ENCODE data around the gene INHBB. TPM values are rescaled to one million over a fixed set of nuclear protein-coding genes. Genes with fewer than 3 reads are reported as not detected.
A peak's percentile ranks its signal among the peaks of the same experiment; 100 is the strongest.
"Not testable (repeated sequence)": the region's sequence is repeated elsewhere in the genome, so short reads cannot be mapped to it uniquely, and the experiment has no call there.

INHBB gene
- 0.07 TPM in 1 of 2 replicates, not detected in the other for total RNA-seq (2014; rRNA removed; shearing (Covaris generic))
- polyA plus RNA-seq (2014; cell fraction: nucleus; rRNA removed), result 0.44 TPM in 1 of 2 replicates, not detected in the other

DNA sequence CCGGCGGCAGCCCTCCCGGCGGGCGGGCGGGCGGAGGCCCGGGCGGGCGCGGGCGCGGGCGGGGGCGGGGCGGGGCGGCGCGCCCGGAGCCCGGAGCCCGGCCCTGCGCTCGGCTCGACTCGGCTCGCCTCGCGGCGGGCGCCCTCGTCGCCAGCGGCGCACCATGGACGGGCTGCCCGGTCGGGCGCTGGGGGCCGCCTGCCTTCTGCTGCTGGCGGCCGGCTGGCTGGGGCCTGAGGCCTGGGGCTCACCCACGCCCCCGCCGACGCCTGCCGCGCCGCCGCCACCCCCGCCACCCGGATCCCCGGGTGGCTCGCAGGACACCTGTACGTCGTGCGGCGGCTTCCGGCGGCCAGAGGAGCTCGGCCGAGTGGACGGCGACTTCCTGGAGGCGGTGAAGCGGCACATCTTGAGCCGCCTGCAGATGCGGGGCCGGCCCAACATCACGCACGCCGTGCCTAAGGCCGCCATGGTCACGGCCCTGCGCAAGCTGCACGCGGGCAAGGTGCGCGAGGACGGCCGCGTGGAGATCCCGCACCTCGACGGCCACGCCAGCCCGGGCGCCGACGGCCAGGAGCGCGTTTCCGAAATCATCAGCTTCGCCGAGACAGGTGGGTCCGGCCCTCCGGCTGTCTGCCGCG, at the start of gene INHBB:
Gene INHBB, plus strand, starts transcription at position 111 of the 641 bp plus-strand sequence. Its CDS starts 53 bp downstream, at position 164.
- no peak for DNase-seq (ENCODE audit: extremely low read depth, low read depth)

DNA sequence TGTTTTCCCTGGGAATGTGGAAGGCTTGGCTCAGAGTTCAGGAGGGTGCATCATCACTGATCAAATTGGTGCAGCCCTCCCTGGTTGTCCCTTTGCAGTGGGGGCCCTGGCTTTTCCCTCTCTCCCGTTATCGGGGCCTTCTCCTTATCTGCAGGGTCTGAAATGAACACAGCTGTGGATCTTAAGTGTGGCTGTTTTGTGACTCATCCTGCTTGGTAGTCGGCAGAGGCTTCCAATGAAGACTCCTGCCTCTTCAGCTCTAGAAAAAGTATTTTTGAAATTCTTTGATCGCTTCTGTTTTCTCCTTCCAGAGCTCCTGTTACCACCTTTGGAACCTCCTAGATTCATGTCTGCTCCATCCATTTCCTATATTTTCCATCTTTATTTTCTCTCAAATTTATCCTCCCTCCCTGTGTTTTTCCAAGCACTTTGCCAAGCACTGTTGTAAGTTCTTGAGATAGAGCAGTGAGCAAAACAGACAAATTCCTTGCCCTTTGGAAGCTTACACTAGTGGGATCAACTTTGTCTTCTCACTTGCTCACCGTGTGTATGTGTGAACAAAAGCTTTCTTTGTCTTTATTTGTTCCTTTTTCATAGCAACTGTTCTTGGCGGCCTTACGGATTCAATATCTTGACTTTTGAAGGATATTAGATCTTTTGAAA, 47.6 kb upstream of the INHBB start:
- DNase-seq (ENCODE audit: extremely low read depth, low read depth), result no peak

DNA sequence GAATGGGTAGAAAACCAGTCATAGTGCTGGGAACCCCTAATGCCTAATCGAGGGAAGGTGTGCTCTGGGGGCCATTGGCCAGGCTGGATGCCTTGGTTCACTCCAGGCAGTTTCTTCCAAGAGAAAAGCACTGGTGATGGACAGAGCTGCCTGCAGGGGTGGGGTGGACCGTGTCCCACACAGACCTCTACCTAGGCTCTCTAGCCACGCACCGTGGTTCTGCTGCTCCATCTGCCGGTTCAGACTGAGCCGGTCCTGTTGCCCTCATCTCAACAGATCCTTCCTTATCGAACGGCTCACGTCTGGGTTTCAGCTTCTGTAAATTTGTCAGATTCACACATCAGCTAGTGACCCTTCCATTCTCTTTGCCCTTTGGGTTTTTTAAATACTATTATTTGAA, 46.9 kb upstream of the INHBB start:
- DNase-seq (ENCODE audit: extremely low read depth, low read depth), result no peak

DNA sequence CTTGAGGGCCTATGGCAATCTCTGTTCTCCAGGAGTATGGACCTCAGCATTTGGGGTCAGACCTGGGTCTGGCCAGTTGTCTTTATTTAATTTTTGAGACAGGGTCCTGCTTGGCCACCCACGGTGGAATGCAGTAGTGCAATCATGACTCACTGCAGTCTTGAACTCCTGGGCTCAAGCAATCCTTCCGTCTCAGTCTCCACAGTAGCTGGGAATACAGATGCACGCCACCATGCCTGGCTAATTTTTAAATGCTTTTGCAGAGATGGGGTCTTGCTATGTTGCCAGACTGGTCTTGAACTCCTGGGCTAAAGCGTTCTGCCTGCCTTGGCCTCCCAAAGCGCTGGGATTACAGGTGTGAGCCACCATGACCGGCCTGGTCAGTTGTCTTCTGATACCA, 46.4 kb upstream of the INHBB start:
- DNase-seq (ENCODE audit: extremely low read depth, low read depth), result no peak

DNA sequence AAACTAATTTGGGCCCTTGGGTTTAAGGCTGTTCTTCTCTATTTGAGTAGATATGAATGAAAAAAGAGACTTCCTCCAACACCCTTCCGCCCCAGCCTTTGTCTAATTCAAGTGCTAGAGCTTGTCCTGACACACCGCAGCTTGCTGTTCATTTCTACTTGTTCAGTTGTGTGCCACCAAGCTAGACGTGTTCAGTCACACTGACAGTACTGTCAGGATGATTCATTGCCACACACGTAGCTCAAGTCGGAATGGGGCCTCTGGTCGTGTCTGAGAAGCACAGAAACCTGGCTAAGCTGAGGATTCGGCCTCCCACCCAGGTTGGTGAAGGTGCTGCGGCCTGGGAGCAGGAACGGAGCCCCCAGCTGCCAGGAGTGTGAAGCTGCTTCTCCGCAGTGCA, 45.6 kb upstream of the INHBB start:
- DNase-seq (ENCODE audit: extremely low read depth, low read depth), result no peak

DNA sequence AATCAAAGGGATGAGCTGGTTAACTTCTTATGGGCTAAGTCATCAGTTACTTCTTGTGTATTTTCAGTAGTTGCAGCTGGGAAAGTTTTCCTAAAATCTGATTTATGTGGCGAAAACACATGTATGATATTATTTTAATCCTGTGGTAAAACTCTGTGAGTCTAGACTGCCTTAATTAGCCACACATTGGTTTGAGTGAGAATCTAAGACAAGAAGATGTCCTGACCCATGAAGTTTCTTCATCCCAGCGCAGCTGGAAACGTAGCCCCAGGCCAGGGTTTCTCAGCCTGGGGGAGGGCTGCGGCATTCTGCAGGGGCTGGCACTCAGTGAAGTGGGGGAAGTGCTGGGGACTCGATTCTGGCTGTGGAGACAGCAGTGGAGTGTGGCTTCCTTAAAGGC, 44.7 kb upstream of the INHBB start:
- no peak for DNase-seq (ENCODE audit: extremely low read depth, low read depth)

DNA sequence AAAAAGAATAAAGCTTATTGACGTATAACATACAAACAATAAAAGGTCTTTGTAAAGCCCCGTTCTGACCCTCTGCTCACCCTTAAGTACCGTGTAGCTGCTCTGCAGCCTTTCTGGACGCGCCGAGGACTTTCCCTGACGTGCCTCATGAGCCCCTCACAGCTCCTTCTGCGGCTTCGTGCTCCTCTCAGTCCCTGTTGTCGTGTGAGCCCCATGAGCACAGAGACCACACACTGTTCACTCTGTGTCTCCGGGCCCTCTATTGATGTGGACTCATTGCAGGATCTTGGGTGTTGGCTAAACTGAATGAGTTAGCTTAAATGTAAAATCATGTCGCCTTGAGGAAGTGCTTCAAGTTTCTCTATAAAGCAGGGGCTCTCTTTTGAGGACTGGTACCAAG, 43.6 kb upstream of the INHBB start:
- DNase-seq (ENCODE audit: extremely low read depth, low read depth), result no peak

DNA sequence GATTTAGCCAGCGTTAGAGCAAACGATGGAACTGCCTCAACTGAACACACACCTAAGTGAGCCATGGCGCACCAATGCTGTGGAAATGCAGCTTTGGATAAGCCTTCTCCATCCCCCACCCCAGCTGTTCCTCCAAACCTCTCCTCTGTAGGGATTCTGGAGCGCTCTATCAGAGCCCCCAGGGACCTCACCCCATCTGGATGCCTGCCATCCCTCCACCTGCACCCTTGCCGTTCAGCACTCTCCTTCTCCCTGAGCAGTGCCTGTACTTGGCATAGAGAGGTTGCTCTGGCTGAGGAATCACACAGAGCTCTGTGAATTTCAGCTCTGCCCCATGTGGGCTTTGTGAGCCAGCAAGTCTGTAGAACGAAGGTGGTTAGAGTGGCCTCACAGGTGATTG, 42.8 kb upstream of the INHBB start:
- no peak for DNase-seq (ENCODE audit: extremely low read depth, low read depth)

DNA sequence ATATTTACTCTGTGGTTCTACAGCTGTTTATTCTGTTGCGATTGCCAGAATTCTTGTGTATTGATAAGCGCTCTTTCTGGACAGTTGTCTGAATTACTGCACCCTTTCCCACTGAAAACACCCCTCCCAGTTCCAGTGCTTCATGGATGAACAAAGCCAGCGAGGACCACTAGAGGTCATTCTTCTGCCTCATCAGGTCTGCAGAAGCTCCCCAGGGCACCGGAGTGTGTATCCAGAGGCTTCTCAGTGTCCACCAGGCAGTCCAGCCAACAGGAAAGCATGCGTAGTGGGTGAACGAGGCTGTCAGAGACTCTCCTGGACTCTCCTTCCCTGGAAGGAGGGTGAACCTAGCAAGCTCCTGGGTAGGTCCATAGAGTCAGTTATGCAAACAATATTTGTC, 40.6 kb upstream of the INHBB start:
- peak; percentile 15 for DNase-seq (ENCODE audit: extremely low read depth, low read depth)

DNA sequence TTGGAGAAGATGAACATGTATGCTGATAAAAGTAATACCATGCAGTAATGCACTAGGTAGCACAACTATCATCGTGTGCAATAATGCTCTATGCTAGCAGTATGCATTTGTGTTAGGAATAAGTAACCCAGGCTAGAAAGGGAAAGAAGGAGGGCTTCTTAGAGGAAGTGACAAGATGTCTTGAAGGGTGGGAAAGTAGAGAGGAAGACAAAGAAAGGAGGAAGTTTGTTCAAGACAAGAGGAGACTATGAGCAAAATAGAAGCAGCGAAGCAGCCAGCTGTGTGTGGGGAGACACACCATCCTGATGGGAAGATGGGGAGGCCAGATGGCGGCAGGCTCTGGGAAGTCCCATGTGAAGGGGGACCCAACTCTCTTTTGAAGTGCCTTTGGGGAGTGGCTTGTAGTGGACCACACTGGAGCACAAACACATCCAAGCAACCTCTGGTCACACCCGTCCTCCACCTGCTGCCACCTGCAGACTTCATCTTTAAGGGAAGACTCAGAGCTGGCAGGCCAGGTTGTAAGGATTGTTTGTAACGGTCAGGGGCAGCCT, 39.9 kb upstream of the INHBB start:
- no peak for DNase-seq (ENCODE audit: extremely low read depth, low read depth)

DNA sequence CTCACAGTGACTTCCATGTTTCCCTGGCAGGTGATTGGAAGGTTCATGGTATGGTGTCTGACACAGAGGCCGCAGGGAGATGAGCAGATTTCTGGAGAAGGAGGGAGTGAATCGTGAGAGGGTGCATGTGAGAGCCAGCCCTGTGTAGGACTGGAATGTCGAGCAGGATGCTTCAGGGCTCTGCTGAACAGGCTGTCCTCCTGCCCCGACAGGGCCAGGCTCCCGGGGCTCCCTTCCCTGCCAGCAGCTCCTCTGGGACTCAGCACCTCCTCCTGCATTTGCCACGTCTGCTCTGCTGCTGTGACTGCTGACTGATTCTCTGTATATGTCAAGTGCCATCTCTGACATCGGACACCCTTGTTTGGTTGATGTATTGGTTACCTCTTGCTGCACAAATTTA, 38.5 kb upstream of the INHBB start:
- DNase-seq (ENCODE audit: extremely low read depth, low read depth), result no peak

DNA sequence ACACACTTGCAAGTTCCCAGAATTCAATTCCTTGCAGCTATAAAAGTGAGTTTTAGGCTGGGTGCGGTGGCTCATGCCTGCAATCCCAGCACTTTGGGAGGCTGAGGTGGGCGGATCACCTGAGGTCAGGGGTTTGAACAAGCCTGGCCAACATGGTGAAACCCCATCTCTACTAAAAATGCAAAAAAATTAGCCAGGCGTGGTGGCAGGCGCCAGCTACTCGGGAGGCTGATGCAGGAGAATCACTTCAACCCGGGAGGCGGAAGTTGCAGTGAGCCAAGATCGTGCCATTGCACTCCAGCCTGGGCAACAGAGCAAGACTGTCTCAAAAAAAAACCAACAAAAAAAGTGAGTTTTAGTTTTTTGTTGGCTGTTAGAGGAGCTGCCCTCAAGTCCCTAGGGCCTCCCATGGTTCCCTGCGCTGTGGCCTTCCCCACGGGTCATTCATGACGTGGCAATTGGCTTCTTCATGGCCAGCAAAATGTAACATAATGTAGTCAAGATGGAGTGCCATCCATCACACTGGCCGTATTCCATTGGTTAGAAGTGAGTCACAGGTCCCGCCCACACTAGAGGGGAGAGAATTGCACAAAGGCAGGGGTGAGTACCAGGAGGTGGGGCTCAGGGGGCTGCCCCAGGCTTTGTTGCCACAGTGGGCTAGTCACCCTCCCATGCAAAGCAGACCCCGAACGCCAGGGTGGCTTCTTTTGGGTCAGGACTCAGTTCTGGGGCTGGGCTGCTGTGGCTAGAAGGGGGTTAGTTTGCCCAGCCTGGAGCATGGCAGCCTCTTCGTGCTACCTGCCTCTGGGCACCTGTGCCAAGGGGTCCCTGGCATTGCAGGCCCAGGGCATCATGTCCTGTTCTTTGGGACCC, 37.7 kb upstream of the INHBB start:
- no peak for DNase-seq (ENCODE audit: extremely low read depth, low read depth)

DNA sequence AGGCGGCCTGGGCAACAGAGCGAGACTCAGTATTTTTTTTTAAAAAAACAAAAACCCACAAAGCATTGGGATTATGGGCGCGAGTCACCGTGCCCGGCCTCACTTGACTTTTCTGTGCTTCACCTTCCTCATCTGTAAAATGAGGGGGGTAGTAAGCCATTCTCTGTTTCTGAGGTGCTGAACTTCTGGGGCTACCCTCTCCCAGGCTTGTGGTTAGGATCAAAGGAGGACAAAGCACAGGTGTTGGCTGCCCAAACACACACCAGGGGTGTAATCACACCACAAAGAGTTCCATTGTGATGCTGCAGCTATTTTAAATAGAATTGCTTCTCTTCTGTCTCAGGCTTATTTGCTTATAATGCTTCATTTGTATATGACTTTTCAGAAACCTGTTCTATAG, 35.8 kb upstream of the INHBB start:
- no peak for DNase-seq (ENCODE audit: extremely low read depth, low read depth)

DNA sequence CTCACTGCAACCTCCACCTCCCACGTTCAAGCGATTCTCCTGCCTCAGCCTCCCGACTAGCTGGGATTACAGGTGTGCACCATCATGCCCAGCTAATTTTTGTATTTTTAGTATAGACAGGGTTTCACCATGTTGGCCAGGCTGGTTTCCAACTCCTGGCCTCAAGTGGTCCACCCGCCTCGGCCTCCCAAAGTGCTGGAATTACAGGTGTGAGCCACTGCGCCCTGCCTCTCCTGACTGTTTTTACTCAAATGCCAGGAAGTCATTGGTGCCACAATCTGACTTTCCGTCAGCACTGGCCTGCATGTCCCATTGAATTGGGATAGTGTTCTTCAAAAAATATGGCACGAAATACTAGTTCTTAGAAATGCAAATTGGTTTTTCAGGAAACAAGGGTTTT, 35.1 kb upstream of the INHBB start:
- DNase-seq (ENCODE audit: extremely low read depth, low read depth), result not testable (repeated sequence)

DNA sequence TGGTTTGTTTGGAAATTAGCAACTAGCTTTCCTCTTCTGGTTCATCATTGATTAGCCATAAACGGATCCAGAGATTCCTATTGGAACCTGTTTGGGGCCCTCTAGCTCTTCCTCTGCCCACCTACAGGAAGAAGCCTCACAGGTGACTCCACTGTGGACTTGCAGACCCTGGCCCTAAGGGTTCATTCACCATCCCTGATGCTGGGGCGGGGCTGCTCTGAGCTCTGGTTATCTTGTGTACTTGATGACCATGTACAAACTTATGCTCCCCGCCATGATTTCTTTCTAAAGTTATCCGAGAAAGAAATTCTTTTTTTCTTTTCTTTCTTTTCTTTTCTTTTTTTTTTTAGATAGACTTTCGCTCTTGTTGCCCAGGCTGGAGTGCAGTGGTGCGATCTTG, 33.9 kb upstream of the INHBB start:
- no peak for DNase-seq (ENCODE audit: extremely low read depth, low read depth)

DNA sequence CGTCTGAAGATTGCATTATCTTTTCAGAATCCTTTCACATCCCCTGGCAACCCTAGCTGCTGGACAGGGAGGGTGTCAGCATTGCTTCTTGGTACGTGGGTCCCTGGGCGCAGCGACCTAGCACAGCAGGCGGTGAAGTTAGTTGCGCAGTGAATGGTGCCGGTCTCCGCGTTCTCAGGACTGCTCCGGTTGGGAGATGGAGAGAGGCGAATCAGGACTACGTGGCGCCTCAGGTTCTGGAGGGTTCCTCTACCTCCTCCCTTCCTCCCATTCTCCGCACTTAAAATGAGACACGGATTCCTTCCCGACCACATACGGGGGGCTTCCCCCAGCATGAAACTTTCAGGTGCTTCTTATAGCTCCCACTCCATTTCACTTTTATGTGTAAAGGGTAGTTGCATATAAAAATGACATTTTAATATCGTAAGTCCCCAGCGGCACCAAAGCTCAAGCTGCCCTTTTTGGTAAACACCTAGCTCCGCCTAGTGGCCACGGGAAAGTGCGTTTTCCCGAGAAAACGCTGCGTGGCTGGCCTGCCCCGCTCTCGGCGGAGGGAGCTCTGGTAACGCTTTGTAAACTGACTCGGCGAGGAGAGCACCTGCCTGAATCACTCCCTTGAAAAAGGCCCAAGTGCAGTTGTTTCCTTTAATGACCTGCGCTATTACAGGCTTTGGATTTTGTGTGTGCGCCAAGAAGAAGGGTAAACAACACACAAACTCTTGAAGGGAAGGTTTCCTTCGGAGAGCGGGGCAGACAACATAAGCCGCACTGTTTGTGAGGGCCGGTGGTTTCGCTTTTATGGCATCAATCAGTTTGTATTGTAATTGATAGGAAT, 32.9 kb upstream of the INHBB start:
- DNase-seq (ENCODE audit: extremely low read depth, low read depth), result peak; percentile 73

DNA sequence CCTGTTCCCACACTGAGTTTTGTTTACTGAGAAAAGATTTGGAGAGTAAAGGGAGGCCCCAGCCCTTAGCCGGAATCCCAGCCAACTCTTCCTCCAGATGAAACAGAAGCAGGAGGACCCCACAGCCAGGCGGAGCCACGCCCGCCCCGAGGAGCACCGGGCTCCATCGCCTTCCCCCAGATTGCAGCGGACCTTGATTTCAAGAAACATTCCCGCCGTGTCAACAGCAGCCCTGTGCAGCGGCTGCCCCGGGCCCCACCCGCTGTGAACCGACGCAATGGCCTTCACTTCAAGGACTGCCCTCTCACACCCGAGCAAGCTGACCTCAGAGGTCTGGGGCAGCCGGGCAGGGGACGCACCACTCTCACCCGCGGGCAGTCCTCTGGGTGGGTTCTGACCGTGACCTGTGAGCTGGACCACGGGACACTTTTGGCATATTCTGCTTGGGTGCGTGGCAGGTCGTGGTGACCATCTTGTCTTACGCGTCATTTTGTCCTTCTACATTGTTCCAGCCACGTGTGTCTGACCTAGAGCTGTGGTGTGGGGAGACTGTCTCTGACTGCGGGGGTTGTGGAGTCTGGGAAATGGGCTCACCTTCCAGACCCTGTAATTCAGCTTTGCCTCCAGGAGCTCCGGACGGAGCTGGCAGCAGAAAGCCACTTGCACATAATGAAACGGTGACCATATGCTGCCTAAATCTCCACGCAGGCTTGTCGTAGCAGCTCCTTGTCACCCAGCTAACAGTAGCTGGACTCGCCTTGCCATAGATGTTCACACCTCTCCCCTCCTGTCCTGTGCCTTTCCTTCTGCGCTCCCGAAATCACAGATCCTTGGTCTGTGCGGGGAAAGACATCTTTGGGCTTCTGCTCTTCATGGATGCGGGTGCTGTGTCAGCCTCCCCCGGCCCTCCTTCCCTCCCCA, 32.0 kb upstream of the INHBB start:
- no peak for DNase-seq (ENCODE audit: extremely low read depth, low read depth)

DNA sequence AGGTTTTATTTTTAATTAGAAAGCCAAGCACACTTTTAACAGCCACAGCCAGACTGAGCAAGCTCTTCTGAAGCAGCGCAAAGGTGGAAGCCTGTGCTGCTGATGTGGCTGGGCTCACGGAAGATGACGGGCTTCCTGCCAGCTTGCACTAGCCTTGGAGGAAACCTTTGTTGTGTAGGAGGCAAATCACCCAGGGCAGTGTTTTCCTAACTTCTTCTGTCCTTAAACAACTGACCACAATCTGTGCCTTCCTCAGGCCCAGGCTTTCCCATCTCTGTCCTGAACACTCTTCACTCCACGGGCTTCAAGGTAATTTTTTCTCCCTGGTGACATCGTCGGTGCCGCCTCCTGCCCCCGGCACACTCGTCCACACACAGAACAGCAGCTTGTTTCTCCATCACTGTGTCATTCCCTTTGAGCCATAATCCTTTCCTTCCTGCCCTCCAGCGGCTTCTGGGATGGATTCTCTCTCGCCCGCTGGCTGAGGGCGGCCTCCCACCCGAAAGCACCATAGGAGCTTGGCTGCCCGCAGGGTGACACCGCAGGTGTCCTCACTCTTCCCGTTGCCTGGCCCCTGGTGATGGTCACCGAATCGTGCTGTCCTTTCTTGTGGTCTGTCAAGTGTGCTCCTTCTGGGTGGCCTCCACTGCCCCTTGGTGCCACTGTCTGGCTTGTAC, 31.1 kb upstream of the INHBB start:
- DNase-seq (ENCODE audit: extremely low read depth, low read depth), result no peak
